ENCODE data around the gene TRIM54. TPM values are rescaled to one million over a fixed set of nuclear protein-coding genes. Genes with fewer than 3 reads are reported as not detected.
A peak's percentile ranks its signal among the peaks of the same experiment; 100 is the strongest.
"Not testable (repeated sequence)": the region's sequence is repeated elsewhere in the genome, so short reads cannot be mapped to it uniquely, and the experiment has no call there.

Gene TRIM54
- total RNA-seq, 2 donors from 2014 or later = 0.86 to 2.2 TPM

DNA sequence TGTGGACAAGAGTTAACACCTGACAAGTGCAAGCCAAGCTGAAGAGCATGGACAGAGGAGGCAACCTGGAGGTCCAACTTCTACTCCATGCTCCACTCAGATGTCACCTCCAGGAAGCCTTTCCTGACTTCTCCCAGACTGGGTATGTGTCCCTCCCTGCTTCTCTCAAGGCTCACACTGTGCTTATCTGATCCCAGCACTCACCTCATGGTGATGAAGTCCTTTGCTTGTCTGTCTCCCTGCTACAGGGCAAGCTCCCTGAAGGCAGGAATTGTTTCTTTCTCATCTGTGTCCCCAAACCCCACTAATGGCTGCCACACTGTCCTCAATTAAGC lies 16.7 kb upstream of the TRIM54 start:
- H3K9me3 ChIP-seq (ENCODE audit: control insufficient read depth, low read length) = no peaks in the 10 kb centered on the region
- no peak overlapping the region for H3K4me3 ChIP-seq (ENCODE audit: low read length)
- no peaks in the 10 kb centered on the region for H3K9me3 Mint-ChIP-seq
- peaks cover 20% of the 10 kb centered on the region for H3K27me3 Mint-ChIP-seq (ENCODE audit: insufficient read depth)
- H3K27ac ChIP-seq (ENCODE audit: low read depth, low read length) = no peak overlapping the region
- no peaks in the 10 kb centered on the region for H3K36me3 ChIP-seq (ENCODE audit: control insufficient read depth, insufficient read depth, low read length)
- peak overlapping the region; percentile 55 for H3K4me3 Mint-ChIP-seq
- TF ChIP-seq CTCF (conservative IDR thresholded peaks at IDR 0.05) = no peak
- H3K27ac Mint-ChIP-seq = no peak overlapping the region
- no peak overlapping the region for H3K9ac ChIP-seq (ENCODE audit: extremely low read depth, low read length, poor library complexity, severe bottlenecking)
- H3K36me3 Mint-ChIP-seq (ENCODE audit: low read depth) = no peaks in the 10 kb centered on the region
- DNase-seq = no peak
- H3K4me1 Mint-ChIP-seq = peaks cover 15% of the 10 kb centered on the region
- H3K4me1 ChIP-seq (ENCODE audit: control insufficient read depth, insufficient read depth, low read length) = no peaks in the 10 kb centered on the region
- peaks cover 68% of the 10 kb centered on the region for H3K27me3 ChIP-seq (ENCODE audit: control insufficient read depth, insufficient read depth, low read length, poor library complexity, severe bottlenecking)

- DNase-seq; H3K27ac ChIP-seq (ENCODE audit: low read depth, low read length); H3K36me3 ChIP-seq (ENCODE audit: control insufficient read depth, insufficient read depth, low read length); H3K9me3 ChIP-seq (ENCODE audit: control insufficient read depth, low read length); H3K4me3 ChIP-seq (ENCODE audit: low read length); H3K9me3 Mint-ChIP-seq; H3K27ac Mint-ChIP-seq; H3K4me1 ChIP-seq (ENCODE audit: control insufficient read depth, insufficient read depth, low read length); H3K27me3 Mint-ChIP-seq (ENCODE audit: insufficient read depth); H3K36me3 Mint-ChIP-seq (ENCODE audit: low read depth); H3K9ac ChIP-seq (ENCODE audit: extremely low read depth, low read length, poor library complexity, severe bottlenecking); H3K4me3 Mint-ChIP-seq: not testable (repeated sequence)
- WGBS, 2 experiments (ENCODE audit: insufficient coverage in 1 of 2, insufficient read length in 1 of 2) = 96 to 100% methylated on average over 4 to 13 of the region's 13 CpGs
- H3K27me3 ChIP-seq (ENCODE audit: control insufficient read depth, insufficient read depth, low read length, poor library complexity, severe bottlenecking) = peaks cover 40% of the 10 kb centered on the region
- H3K4me1 Mint-ChIP-seq = peaks cover 24% of the 10 kb centered on the region
Observed at GRCh38 chr2:27268296-27268695, 13.9 kb upstream of the TRIM54 start.

DNA sequence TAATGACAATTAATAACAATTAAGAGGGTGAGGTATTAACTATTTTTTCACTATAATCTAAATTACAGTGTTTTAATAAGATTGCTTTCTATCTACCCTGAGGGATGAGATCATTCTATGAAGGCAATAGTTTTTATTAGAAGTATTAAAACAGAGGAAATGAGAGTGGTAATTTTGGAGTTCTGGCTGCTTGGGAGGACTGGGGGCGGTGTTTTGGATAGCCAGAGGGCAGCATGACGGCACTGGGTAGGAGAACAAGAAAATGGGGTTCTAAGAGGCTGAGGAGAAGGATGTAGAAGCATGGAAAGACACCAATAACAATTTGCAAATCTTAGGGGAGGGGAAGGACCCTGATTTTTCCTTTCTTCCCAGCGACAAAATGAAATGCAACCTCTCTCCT lies 12.1 kb upstream of the TRIM54 start:
- Histone ChIP-seq H3K36me3 (ENCODE audit: control insufficient read depth, insufficient read depth, low read length) (no peaks in the 10 kb centered on the region), H3K9me3 (ENCODE audit: control insufficient read depth, low read length) (no peaks in the 10 kb centered on the region), H3K4me1 (ENCODE audit: control insufficient read depth, insufficient read depth, low read length) (peaks cover 9% of the 10 kb centered on the region), H3K27me3 (ENCODE audit: control insufficient read depth, insufficient read depth, low read length, poor library complexity, severe bottlenecking) (peaks cover 22% of the 10 kb centered on the region), H3K4me3 (ENCODE audit: low read length) (no peak overlapping the region), H3K27ac (ENCODE audit: low read depth, low read length) (no peak overlapping the region), H3K9ac (ENCODE audit: extremely low read depth, low read length, poor library complexity, severe bottlenecking) (no peak overlapping the region)
- H3K4me1 Mint-ChIP-seq = peaks cover 18% of the 10 kb centered on the region
- no peak overlapping the region for H3K27ac Mint-ChIP-seq
- no peak overlapping the region for H3K4me3 Mint-ChIP-seq
- TF ChIP-seq CTCF (conservative IDR thresholded peaks at IDR 0.05) = no peak
- peaks cover 3% of the 10 kb centered on the region for H3K27me3 Mint-ChIP-seq (ENCODE audit: insufficient read depth)
- no peaks in the 10 kb centered on the region for H3K36me3 Mint-ChIP-seq (ENCODE audit: low read depth)
- DNase-seq = no peak
- WGBS, 2 experiments (ENCODE audit: insufficient coverage in 1 of 2, insufficient read length in 1 of 2) = 88 to 100% methylated on average over 2 of the region's 3 CpGs
- H3K9me3 Mint-ChIP-seq = no peaks in the 10 kb centered on the region

GRCh38 chr2:27270670-27271069 lies 11.6 kb upstream of the TRIM54 start:
- peaks cover 3% of the 10 kb centered on the region for H3K27me3 Mint-ChIP-seq (ENCODE audit: insufficient read depth)
- no peak for DNase-seq
- H3K4me3 Mint-ChIP-seq = no peak overlapping the region
- no peaks in the 10 kb centered on the region for H3K9me3 Mint-ChIP-seq
- H3K27me3 ChIP-seq (ENCODE audit: control insufficient read depth, insufficient read depth, low read length, poor library complexity, severe bottlenecking) = peaks cover 17% of the 10 kb centered on the region
- no peak overlapping the region for H3K27ac ChIP-seq (ENCODE audit: low read depth, low read length)
- no peaks in the 10 kb centered on the region for H3K9me3 ChIP-seq (ENCODE audit: control insufficient read depth, low read length)
- no peak for TF ChIP-seq CTCF (conservative IDR thresholded peaks at IDR 0.05)
- H3K36me3 ChIP-seq (ENCODE audit: control insufficient read depth, insufficient read depth, low read length) = no peaks in the 10 kb centered on the region
- H3K4me3 ChIP-seq (ENCODE audit: low read length) = no peak overlapping the region
- no peaks in the 10 kb centered on the region for H3K36me3 Mint-ChIP-seq (ENCODE audit: low read depth)
- H3K9ac ChIP-seq (ENCODE audit: extremely low read depth, low read length, poor library complexity, severe bottlenecking) = no peak overlapping the region
- H3K4me1 Mint-ChIP-seq = peaks cover 18% of the 10 kb centered on the region
- peaks cover 9% of the 10 kb centered on the region for H3K4me1 ChIP-seq (ENCODE audit: control insufficient read depth, insufficient read depth, low read length)
- WGBS, 2 experiments (ENCODE audit: insufficient coverage in 1 of 2, insufficient read length in 1 of 2) = 92 to 100% methylated on average over 2 of the region's 2 CpGs
- no peak overlapping the region for H3K27ac Mint-ChIP-seq
